Right forelimb (tissue), 1 donor: ENCODE data around the gene COX7C.
"Not testable (repeated sequence)": the region's sequence is repeated elsewhere in the genome, so short reads cannot be mapped to it uniquely, and the experiment has no call there.

Experiments
- DNase-seq: peaks from one replicate; pipeline ENCODE4 v3.0.0-alpha.2; 2018

The COX7C gene, protein sequence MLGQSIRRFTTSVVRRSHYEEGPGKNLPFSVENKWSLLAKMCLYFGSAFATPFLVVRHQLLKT

DNA sequence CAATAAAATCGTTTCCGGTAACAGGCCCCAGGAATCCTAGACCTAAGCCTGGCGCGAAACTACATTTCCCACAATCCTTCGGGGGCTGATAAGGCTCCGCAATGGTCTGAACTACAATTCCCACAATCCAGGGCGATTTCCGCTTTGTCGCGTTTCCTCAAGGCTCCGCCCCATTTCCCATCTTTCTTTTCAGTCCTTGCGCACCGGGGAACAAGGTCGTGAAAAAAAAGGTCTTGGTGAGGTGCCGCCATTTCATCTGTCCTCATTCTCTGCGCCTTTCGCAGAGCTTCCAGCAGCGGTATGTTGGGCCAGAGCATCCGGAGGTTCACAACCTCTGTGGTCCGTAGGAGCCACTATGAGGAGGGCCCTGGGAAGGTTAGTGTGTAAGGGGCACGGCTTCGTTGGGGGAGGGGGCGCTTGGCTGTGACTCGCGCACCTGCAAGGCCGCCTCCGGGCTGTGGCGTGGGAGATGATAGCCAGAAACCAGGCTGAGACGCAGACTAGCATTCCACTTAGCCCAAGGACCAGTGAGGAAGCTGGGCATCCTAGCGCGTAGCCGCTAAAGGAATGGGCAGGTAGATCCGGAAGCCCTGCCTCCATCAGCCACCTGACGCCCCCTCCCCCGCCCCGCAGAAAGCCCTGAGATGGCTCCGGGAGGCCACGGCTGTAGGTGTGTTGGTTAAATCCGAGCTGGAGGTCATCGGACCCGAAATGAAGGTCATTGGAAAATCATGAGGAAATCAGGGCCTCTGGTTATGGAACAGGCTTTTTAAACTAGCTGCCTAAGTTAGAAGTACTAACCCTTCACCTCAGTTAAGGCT, at the start of gene COX7C:
TSS of gene COX7C (plus strand) at position 186 of the 821 bp plus-strand sequence. CDS start at position 301, 115 bp downstream.
- DNase-seq, result peak; percentile 90

DNA sequence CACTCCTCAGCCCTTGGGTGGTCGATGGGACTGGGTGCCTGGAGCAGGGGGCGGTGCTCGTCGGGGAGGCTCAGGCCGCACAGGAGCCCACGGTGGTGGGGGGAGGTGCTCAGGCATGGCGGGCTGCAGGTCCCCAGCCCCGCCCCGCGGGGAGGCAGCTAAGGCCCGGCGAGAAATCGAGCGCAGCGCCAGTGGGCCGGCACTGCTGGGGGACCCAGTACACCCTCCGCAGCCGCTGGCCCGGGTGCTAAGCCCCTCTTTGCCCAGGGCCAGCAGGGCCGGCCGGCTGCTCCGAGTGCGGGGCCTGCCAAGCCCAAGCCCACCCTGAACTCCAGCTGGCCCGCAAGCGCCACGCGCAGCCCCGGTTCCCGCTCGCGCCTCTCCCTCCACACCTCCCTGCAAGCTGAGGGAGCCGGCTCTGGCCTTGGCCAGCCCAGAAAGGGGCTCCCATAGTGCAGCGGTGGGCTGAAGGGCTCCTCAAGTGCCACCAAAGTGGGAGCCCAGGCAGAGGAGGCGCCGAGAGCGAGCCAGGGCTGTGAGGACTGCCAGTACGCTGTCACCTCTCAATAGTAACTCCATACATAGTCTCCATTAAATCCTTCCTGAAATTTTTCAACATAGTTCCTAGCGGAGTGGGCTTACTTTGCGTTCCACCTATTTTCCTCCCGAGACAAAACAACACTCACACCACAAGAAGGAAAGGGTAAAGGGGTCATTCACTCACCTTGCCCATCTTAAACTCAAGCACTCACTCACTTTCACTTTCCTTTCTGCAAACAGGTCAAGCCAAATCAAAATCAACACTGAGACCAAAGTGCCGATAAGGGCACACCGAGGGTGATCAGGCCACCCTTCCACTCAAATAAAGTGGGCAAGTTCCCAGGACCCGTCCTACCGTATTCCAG, 48.0 kb upstream of the COX7C start:
- DNase-seq, result not testable (repeated sequence)

DNA sequence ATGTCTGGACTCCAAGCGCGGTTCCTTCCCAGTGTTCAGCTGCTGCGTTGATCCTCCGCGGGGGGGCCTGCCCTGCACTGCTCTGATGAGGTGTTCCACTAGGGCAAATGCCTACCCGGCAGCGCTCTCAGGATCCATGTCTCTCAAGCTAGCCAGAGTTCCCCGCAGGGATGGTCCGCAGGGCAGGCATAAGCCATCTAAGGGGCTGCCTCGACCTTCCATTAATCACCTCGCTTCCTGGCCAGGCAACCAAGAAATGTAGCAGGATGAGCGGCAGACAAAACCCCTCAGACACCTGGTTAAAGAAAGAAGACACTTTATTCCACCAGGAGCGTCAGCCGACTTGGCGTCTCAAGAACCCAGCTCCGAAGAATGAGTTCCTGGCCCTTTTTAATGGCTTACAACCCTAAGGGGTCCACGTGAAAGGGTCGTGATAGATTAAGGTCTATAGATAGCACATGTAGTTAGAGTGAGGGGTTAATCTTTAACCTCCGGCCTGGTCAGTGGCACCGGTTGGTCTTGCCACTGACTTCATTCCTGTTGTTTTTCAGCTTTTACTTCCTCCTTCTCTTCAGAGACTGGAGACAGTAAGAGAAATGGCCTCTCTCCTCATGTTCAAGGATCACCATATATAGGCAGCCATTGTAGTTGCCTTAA, 47.2 kb upstream of the COX7C start:
- DNase-seq, result no peak

DNA sequence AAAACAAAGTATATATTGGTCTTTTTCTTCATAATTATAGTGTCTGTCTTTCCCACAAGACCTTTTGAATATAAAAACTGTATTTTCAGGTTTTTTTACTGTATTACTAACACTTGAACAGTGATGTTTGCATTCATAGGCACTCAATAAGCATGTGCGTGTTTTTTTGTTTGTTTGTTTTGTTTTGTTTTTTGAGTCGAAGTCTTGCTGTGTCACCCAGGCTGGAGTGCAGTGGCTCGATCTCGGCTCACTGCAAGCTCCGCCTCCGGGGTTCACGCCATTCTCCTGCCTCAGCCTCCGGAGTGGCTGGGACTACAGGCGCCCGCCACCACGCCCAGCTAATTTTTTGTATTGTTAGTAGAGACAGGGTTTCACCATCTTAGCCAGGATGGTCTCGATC, 46.6 kb upstream of the COX7C start:
- DNase-seq, result not testable (repeated sequence)

DNA sequence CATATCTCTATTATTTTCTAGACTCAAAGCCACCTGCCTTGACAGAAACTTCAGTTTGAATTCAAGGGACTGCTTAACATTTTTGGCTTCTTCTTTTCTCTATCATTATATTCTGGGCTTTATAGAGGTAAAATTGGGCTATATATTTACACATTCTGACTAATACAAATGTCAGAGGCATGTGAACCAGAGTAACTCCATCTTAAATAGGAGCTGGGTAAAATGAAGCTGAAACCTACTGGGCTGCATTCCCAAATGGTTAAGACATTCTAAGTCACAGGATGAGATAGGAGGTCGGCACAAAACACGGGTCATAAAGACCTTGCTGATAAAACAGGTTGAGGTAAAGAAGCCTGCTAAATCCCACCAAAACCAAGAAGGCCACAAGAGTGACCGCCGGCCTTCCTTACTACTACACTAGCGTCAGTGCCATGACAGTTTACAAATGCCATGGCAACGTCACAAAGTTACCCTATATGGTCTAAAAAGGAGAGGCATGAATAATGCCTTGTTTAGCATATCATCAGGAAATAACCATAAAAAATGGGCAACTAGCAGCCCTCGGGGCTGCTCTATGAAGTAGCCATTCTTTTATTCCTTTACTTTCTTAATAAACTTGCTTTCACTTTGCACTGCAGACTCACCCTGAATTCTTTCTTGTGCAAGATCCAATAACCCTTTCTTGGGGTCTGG, 44.8 kb upstream of the COX7C start:
- no peak for DNase-seq

DNA sequence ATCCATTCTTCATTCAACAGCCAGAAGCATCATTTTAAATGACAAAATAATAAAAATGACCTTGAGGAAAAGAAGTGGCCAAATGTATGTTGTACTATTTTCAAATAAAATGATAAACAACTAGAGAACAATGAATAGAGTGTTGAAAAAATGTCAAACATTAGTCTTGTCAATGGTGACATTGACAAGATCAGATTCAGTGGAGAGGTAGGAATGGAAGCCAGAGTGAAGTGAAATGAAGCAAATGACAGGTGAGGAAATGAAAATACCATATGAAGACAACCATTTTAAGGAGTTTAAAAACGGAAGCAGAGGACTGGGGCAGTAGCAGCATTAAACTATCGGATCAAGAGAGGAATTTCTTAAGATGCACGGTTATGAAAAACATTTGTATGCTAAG, 38.2 kb upstream of the COX7C start:
- no peak for DNase-seq

DNA sequence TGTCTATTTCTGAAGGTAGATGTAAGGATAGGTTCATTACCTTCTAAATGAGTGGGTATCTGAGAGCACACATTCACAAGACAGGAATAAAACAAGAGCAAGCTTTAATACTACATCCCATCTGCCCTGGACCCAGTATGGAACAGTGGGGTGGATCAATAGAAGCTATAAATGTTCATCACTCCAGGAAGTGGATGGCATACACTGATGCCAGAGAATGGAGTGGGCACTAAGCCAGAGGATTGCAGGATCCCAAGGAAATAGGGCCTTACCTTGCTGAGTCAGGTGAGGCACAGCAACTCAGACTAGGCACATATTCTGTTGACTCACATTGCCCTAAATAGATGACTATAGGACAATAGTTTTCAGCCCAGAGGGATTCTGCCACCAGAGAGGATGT, 21.3 kb upstream of the COX7C start:
- DNase-seq, result no peak

DNA sequence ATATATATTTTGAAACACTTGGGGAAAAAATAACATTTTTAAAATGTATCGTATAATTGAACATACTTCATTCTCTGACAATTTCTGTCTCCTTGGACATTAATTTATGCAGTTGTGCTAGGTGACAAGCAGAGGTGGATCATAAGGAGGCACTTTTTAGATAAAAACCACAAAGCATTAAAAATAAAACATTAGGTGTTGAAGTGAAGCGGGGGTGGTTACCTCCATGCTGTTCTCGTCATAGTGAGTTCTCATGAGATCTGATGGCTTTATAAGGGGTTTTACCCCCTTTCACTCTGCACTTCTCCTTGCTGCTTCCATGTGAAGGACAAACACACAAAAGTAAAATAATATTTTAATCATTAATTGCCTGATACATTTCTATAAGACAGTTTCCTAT, 11.9 kb upstream of the COX7C start:
- no peak for DNase-seq

DNA sequence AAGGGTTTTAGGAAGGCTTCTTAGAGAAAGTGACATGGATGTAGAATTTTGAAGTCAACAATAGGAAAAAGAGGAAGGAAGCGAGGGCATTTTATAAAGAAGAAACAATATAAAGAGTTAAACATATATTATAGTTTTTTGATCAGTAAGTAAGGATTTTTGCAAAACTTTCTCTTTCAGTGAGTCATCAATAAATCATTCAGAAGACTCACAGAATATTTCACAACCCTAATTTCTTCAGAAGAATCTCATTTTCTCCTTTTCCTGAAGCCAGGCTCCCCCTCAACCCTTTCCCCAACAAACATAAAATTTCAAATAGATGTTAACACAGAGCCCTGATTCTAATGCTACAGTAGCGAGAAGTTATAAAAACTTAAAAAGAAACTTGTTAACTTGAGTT, 4.3 kb upstream of the COX7C start:
- DNase-seq, result no peak

DNA sequence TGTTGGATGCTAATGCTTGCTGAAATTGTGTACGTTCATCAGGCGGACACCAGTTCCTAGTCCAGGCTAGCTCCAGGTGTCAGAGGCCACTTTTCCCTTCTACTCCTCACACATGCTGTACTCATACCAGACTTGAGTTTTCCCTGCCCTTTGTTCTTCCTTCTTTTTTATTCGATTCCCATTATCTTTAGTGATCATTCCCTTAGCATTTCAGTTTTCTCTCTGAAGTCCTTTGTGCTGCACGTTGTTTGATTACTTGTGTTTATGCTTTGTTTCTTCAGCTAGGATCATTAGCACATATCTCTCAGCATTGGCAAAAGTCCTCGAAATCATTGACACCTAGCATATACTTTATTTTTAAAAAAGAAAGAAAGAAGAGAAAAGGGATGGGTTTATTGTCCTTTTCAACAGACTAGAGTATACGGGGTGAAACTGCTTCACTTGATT, 409 bp upstream of the COX7C start:
- DNase-seq, result no peak

DNA sequence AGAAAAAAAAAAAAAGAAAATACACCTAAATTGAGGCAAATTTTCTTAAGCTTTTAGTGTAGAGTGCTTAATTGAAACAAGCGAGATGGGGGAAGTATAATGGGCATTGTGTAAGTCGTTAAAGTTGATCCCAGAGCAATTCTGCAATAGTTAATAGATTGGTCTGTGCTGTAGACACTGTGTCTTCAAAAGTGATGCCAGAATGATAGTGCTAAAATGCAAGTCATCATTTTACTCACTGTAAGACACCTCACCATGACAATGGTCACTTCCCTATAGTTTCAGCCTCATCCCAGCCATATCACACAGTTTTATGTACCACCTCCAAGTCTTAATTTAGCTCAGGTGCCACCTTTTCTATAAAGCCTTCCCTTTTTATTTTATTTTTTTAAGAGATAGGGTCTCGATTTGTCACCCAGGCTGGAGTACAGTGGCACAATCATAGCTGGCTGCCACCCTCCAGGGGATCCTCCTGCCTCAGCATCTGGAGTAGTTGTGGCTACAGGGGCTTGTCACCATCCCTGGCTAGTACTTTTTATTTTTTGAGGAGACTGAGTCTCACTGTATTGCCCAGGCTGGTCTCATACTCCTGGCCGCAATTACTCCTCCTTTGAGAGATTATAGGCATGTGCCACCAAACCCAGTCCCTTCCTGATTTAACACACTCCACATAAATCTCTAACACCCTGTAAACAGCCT, 6.2 kb downstream of the COX7C start:
- DNase-seq, result no peak

DNA sequence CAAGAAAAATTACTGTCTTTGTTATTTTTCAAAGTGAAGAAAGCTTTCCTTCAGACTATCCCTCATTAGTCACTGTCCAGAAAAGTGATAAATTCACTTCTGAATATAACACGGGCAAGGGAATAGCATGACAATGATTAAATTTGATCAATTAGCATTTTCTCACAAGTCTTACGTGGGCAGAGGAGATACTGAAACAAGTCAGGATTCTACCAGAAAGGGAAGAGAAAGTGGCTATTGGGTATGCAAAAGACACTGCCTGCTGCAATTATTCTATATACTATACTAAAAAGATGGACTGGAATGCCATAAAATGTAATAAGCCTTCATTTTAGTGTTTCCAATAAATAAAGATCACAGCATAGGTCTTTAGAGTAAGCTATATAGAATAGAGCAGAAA, 7.4 kb downstream of the COX7C start:
- DNase-seq, result no peak

DNA sequence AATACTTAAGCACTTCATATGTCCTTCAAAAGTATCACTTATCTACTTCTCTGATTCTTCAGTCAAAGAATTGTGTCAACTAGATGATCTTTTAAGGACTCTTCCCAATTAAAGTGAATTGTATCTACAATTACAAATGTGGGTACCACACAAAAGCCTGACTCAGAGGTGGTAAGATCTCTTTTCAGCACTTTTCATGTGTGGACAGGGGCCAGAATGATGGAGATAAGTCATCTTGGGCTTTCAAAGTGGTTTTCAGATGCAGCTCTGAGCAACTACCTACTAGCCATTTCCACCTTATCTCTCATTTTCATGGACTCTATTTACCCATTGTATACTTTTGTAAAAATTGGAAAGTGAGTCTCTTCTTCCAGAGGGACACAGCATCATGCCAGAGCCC, 8.4 kb downstream of the COX7C start:
- no peak for DNase-seq

DNA sequence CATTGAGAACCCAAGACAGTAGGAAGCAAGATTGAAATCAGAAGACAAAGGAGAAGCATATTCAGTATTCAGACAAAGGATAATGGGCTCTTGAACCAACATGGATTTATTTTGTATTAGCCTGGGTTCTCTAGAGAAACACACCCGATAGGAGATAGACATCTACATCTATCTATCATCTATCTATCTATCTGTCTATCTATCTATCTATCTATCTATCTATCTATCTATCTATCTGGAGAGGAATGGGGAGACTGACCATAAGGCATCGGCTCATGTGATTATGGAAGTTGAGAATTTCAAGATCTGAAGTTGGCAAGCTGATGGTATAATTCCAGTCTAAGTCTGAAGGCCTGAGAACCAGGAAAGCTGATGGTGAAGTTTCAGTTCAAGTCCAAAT, 13.4 kb downstream of the COX7C start:
- no peak for DNase-seq

DNA sequence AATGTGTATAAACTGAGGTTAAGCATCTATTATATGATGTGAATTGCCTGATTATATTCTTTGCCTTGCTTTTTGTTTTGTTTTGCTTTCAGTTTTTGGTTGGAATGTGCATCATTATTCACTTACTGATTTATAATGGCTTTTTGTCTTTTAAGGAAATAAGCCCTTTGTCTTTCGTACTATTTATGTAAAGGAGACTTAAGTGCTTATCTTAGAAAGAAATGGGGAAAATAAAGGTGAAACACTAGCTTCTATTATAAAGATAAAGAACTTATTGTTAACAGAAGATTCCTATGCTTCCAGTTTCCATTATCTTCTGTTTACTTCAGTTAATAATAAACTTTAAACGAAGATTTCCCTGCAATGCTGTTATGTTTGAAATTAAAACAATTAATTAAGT, 23.3 kb downstream of the COX7C start:
- DNase-seq, result no peak

DNA sequence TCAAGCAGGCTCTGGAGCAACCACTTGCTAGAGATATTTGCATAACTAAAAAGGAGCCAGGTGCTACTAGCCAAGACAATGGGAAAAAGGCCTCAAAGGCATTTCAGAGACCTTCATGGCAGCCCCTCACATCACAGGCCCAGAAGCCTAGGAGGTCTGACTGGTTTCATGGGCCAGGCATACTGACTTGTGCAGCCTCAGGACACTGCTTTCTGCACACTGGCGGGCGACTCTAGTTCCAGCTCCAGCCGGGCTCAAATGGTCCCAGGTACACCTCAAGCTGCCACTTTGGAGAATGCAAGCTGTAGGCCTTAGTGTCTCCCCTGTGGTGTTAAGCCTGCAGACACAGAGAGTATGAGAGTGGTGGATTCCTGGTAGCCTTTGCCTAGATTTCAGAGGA, 27.1 kb downstream of the COX7C start:
- DNase-seq, result no peak

DNA sequence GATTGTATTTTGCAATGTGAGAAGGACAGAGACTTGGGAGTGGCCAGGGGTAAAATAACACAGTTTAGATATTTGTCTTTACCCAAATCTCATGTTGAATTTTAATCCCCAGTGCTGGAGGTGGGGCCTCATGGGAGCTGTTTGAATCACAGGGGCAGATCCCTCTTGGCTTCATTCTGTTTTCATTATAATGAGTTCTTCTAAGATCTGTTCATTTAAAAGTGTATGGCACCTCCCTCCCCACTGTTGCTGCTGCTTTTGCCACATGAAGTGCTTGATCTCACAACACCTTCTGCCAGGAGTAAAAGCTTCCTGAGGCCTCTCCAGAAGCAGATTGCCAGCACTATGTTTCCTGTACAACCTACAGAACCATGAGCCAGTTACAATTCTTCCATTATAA, 28.1 kb downstream of the COX7C start:
- DNase-seq, result no peak

DNA sequence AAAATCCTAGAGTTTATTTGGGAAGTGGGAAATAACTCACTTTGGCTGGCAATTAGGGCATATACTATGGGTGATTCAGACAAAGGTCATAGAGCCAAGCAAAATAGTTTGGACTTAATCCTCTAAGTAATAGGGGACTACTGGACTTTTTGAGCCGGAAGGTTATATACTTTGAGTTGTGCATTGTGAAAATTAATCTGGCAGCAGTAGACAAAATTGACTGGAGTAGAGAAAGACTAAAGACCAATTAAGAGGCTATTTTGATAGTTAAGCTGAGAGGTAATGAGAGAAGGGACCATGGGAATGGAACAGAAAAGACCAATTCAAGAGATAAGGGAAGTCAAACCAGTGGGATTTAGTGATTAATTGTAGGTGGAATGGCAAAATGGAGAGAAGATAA, 28.9 kb downstream of the COX7C start:
- no peak for DNase-seq

DNA sequence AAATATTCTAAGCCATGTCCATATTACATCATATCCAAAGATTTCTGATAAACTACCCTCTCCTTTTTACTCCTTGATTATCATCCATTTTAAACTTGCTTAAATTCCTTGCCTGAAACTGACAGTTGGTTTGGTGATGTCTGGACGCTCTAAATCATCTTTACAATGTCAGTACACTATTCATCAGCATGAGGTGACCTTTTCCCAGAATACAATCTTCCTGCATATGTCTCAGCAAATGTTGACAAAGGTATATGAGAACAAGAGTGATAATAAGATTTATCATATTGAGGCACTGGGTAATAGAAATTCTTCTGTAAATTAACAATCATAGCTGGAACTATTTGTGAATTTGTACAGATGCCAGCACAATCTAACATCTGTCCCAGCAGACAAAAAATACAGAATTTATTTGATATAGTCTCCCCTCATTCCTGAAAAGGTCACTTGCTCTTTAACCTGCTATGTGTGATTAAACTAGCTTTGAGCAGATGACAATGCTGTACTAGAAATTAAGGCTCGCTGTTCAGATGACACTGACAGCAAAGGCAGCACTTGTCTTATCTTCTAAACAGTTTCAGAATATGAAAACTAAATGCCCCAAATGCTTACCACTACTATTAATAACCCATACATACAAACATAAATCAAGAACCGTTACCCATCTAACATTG, 32.2 kb downstream of the COX7C start:
- no peak for DNase-seq

DNA sequence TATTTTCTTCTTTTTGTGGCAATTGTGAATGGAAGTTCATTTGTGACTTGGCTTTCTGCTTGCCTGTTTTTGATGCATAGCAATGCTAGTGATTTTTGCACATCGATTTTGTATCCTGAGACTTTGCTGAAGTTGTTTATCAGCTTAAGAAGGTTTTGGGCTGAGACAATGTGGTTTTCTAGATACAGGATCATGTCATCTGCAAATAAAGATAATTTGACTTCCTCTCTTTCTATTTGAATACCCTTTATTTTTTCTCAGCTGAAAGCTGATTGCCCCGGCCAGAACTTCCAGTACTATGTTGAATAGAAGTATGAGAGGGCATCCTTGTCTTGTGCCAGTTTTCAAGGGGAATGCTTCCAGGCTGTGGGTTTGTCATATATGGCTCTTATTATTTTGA, 43.0 kb downstream of the COX7C start:
- DNase-seq, result not testable (repeated sequence)

DNA sequence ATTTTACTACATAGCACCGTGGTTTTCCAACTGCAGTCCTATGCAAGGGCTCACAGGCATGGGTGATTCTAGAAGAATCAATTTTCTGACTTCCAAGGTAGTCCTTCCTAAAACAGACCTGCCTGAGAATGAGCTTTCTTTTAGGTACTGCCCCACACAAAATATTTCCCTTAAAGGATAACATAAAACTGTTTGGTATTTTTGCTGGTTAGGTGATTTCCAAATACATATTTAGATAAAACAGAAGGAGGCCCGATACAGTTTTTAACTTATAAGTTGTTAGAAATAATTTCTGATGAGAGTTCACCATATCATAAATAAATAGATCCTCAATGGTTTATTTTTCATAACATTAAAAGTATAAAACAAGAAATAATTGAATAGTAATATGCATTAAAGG, 46.4 kb downstream of the COX7C start:
- DNase-seq, result no peak
